ENCODE data around the gene KRT33B. TPM values are rescaled to one million over a fixed set of nuclear protein-coding genes. Genes with fewer than 3 reads are reported as not detected.

KRT33B gene
- total and polyA plus RNA-seq, 2 of the 8 experiments (the other 6 are each of a cell fraction or from before 2014, with no cell fraction given), result not detected

DNA sequence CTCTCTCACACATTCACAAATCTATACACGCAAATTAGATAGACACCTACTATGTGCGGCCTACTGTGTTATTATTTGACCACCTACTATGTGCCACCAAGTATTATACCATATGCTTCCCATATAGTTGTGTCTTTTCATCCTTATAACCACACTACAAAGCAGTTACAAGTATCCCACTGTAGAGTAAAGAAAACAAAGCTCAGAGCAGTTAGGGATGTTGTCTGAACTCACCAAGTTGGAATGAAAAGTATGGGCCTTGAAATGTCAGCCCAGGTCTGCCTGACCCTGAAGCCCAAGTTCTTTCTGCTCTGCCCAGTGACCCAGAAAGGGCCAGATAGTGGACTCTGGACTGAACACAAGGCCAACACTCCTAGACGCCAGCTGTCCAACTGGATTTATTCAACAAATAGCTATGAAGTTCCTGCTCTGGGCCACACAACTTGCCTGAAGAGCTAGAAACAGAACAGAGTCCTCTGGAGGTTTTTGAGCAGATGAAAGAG lies 46.3 kb upstream of the KRT33B start (continued):
- TF ChIP-seq ZNF274 (IDR thresholded peaks at IDR 0.05; ENCODE audit: borderline replicate concordance, extremely low read depth, low read length) (no peak), RBBP5 (IDR thresholded peaks at IDR 0.05; ENCODE audit: borderline replicate concordance, low read depth, low read length) (no peak), NRF1 (IDR thresholded peaks at IDR 0.05; ENCODE audit: low read depth, low read length) (no peak), TBP (IDR thresholded peaks at IDR 0.05; ENCODE audit: low read depth, low read length) (no peak), SIRT6 (IDR thresholded peaks at IDR 0.05; ENCODE audit: low read length) (no peak)
